ENCODE data around the gene POLRMT. TPM values are rescaled to one million over a fixed set of nuclear protein-coding genes. Genes with fewer than 3 reads are reported as not detected.

POLRMT gene
- total RNA-seq, 2 donors from 2014 or later, result 34.7 to 106 TPM

- DNase-seq (ENCODE audit: low spot score), result no peak
- no peak for TF ChIP-seq POLR2AphosphoS5 (IDR thresholded peaks at IDR 0.05)
- TF ChIP-seq CTCF (IDR thresholded peaks at IDR 0.05), result no peak
- no peak for TF ChIP-seq POLR2A (IDR thresholded peaks at IDR 0.05)
- intact Hi-C loops (cut with DNase I), result no loop called here
- Histone ChIP-seq H3K27me3 (replicated peaks; ENCODE audit: insufficient read depth) (no peaks in the 10 kb centered on the region), H3K4me3 (no peak overlapping the region), H3K9me3 (no peaks in the 10 kb centered on the region), H3K36me3 (peaks cover 5 to 12% of the 10 kb centered on the region in 2 donors), H3K4me1 (replicated peaks) (peaks cover 18% of the 10 kb centered on the region), H3K27ac (no peak overlapping the region)
- WGBS, result 92% methylated on average over 28 of the region's 28 CpGs
Observed at GRCh38 chr19:576768-577438, 56.4 kb downstream of the POLRMT start.

GRCh38 chr19:575527-576506 lies 57.5 kb downstream of the POLRMT start:
- H3K27ac ChIP-seq, result no peak overlapping the region
- intact Hi-C loops (cut with DNase I), result no loop called here
- DNase-seq (ENCODE audit: low spot score), result no peak
- peaks cover 0 to 4% of the 10 kb centered on the region in 2 donors for H3K36me3 ChIP-seq
- H3K27me3 ChIP-seq (replicated peaks; ENCODE audit: insufficient read depth), result no peaks in the 10 kb centered on the region
- no peak for TF ChIP-seq CTCF (IDR thresholded peaks at IDR 0.05)
- TF ChIP-seq POLR2AphosphoS5 (IDR thresholded peaks at IDR 0.05), result no peak
- no peak for TF ChIP-seq POLR2A (IDR thresholded peaks at IDR 0.05)
- no peaks in the 10 kb centered on the region for H3K9me3 ChIP-seq
- peak overlapping the region in 1 of 2 donors; percentile 17 for H3K4me3 ChIP-seq
- WGBS, result 49% methylated on average over 36 of the region's 38 CpGs
- H3K4me1 ChIP-seq (replicated peaks), result peaks cover 18% of the 10 kb centered on the region

DNA sequence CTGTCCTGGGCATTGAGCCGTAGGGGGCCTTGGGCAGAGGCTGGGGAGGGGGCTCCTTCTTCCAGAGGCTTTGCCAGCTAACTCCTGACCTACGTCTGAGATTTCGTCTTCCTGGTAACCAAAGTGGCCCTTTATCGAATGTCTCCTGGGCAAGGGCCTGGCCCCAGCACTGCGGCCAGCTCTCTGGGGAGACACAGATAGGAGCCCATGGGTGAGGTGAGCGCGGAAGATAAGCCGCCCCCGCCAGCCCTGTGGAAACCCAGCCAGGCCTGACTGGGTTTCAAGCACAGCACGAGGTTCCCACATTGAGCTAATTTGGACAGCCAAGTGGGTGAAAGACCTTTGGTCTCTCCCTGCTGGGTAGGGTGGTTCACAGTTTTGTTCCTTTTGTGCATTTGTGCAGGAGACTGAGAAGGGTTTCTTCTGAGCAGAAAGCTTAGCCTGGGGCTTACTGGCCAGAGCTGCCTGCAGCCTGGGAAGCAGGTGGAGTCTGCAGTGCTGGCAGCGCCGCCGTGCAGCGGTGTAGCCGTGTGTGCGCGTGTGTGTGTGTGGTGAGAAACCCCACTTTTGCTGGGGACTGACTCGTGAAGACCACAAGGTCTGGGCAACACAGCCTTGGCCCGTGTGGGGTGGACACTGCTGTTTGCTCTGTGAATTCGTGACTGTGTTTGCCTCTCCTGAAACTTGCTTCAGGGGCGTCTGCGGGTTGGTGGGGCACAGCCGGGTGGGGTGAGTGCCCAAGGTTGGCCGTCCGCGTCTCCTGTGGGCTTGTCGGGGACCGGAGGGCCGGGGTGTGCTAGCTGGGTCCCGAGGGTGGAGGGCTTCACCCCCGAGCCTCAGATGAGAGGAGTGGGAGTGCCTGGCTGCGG lies 58.4 kb downstream of the POLRMT start:
- intact Hi-C loops (cut with DNase I), result loop anchor here (5.0 kb wide), 1 partner anchor 43 kb away; the partner anchor contains the start of gene CDC34
- 31% methylated on average over 26 of the region's 32 CpGs for WGBS
- H3K27me3 ChIP-seq (replicated peaks; ENCODE audit: insufficient read depth), result no peaks in the 10 kb centered on the region
- no peaks in the 10 kb centered on the region for H3K36me3 ChIP-seq
- DNase-seq (ENCODE audit: low spot score), result no peak
- peaks cover 18% of the 10 kb centered on the region for H3K4me1 ChIP-seq (replicated peaks)
- no peak overlapping the region for H3K27ac ChIP-seq
- TF ChIP-seq POLR2A (IDR thresholded peaks at IDR 0.05) (no peak), POLR2AphosphoS5 (IDR thresholded peaks at IDR 0.05) (no peak), CTCF (IDR thresholded peaks at IDR 0.05) (no peak)
- peak overlapping the region in 1 of 2 donors; percentile 17 for H3K4me3 ChIP-seq
- no peaks in the 10 kb centered on the region for H3K9me3 ChIP-seq

DNA sequence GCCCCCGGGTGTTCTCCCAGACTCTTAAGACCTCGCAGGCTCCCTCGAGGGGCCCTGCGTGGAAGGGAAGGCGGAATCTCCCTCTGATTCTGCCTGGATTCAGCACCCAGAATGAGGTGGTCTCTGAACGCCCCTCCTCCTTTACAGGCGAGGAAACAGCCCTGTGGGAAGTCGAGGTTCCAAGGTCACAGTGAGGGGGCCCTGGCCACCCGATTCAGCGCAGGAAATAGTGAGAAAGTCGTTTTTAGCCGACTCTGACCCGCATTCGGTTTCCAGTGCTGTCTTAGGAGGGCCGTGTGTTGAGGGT lies 59.9 kb downstream of the POLRMT start:
- H3K27ac ChIP-seq, result no peak overlapping the region
- TF ChIP-seq CTCF (IDR thresholded peaks at IDR 0.05) (no peak), POLR2AphosphoS5 (IDR thresholded peaks at IDR 0.05) (no peak), POLR2A (IDR thresholded peaks at IDR 0.05) (no peak)
- no peaks in the 10 kb centered on the region for H3K36me3 ChIP-seq
- peak overlapping the region; percentile 97 to 99 for H3K4me3 ChIP-seq
- 5% methylated on average over 15 of the region's 15 CpGs for WGBS
- peaks cover 18% of the 10 kb centered on the region for H3K4me1 ChIP-seq (replicated peaks)
- no peaks in the 10 kb centered on the region for H3K9me3 ChIP-seq
- no peaks in the 10 kb centered on the region for H3K27me3 ChIP-seq (replicated peaks; ENCODE audit: insufficient read depth)
- DNase-seq (ENCODE audit: low spot score), result no peak
- intact Hi-C loops (cut with DNase I), result loop anchor here (5.0 kb wide), 1 partner anchor 41 kb away; the partner anchor contains the start of gene CDC34

Data from prostate gland (tissue), 2 donors.